Measurements from ENCODE around the gene EVI5.

DNA sequence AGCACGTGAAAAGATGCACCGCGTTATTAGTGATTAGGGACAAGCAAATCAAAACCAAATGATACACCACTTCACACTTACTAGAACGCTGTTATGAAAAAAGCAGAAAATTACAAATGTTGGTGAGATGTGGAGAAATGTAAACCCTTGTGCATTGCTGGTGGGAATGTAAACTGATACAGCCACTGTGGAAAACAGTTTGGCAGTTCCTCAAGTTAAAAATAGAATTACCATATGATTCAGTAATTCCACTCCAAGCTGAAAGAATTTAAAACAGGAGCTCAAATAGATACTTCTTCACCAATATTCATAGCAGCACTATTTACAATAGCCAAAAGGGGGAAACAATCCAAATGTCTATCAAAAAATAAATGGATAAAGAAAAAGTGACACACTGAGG lies 10.3 kb upstream of the EVI5 start:
- TF ChIP-seq, protein P1, sequence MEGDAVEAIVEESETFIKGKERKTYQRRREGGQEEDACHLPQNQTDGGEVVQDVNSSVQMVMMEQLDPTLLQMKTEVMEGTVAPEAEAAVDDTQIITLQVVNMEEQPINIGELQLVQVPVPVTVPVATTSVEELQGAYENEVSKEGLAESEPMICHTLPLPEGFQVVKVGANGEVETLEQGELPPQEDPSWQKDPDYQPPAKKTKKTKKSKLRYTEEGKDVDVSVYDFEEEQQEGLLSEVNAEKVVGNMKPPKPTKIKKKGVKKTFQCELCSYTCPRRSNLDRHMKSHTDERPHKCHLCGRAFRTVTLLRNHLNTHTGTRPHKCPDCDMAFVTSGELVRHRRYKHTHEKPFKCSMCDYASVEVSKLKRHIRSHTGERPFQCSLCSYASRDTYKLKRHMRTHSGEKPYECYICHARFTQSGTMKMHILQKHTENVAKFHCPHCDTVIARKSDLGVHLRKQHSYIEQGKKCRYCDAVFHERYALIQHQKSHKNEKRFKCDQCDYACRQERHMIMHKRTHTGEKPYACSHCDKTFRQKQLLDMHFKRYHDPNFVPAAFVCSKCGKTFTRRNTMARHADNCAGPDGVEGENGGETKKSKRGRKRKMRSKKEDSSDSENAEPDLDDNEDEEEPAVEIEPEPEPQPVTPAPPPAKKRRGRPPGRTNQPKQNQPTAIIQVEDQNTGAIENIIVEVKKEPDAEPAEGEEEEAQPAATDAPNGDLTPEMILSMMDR (IDR thresholded peaks at IDR 0.05; ENCODE audit: insufficient read depth, low read depth, low read length), result no peak
- TF ChIP-seq EZH2 (IDR thresholded peaks at IDR 0.05; ENCODE audit: insufficient read depth, low read length), result no peak
